Measurements from ENCODE around the gene ZBTB24. TPM values are rescaled to one million over a fixed set of nuclear protein-coding genes. Genes with fewer than 3 reads are reported as not detected.

The ZBTB24 gene
- total and polyA plus RNA-seq, 8 donors: 1.4 to 9.3 (median 2.9) TPM

- intact Hi-C loops (cut with DNase I; ENCODE audit: low total_unique reads): no loop called here
- Histone ChIP-seq H3K4me3 (no peak overlapping the region), H3K4me1 (peaks cover 12 to 28% (median 15%) of the 10 kb centered on the region in 4 donors), H3K36me3 (peaks cover 36 to 91% (median 79%) of the 10 kb centered on the region in 4 donors), H3K27me3 (no peaks in the 10 kb centered on the region), H3K9me3 (no peaks in the 10 kb centered on the region), H3K27ac (no peak overlapping the region)
- WGBS, 5 donors: 68 to 81% (median 76%) methylated on average over 6 of the region's 6 CpGs
- TF ChIP-seq EP300 (IDR thresholded peaks at IDR 0.05): no peak
- TF ChIP-seq CTCF (IDR thresholded peaks at IDR 0.05): no peak
- TF ChIP-seq POLR2AphosphoS5 (IDR thresholded peaks at IDR 0.05): no peak
- no peak for TF ChIP-seq POLR2A (IDR thresholded peaks at IDR 0.05)
- DNase-seq: no peak
Measured at GRCh38 chr6:109467696-109468095, 15.3 kb downstream of the ZBTB24 start.

- TF ChIP-seq CTCF (IDR thresholded peaks at IDR 0.05) (no peak), POLR2A (IDR thresholded peaks at IDR 0.05) (no peak), POLR2AphosphoS5 (IDR thresholded peaks at IDR 0.05) (peak in 1 of 3 donors; percentile 21), EP300 (IDR thresholded peaks at IDR 0.05) (no peak)
- 44 to 61% (median 48%) methylated on average over 7 of the region's 7 CpGs for WGBS, 5 donors
- peaks cover 31 to 88% (median 76%) of the 10 kb centered on the region in 4 donors for H3K36me3 ChIP-seq
- no peak for DNase-seq
- no peak overlapping the region for H3K4me3 ChIP-seq
- intact Hi-C loops (cut with DNase I; ENCODE audit: low total_unique reads): no loop called here
- H3K27me3 ChIP-seq: no peaks in the 10 kb centered on the region
- peaks cover 12 to 28% (median 15%) of the 10 kb centered on the region in 4 donors for H3K4me1 ChIP-seq
- H3K27ac ChIP-seq: peak overlapping the region; percentile 44 to 80 (median 65)
- H3K9me3 ChIP-seq: no peaks in the 10 kb centered on the region
Measured at GRCh38 chr6:109466212-109466923, 16.7 kb downstream of the ZBTB24 start.

DNA sequence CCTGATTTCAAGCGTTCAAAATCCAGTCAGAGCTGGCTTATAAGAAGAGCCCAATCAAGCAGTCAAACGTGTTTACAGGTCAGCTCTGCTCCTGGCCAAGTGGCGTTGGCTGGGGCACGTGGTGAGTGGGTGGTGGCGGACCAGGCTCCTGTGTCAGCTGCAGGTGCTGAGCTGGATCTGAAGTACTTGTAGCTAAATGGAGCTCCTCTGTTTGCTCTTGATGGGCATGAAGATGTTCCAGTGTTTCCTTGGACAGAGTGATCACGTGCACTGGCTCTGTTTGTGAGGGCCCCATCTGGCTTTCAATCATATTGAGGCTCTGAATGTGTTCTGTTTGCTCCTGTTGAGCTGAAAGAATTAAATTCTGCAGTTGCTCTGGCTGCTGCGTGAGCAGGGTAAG, 17.2 kb downstream of the ZBTB24 start:
- peak; percentile 66 to 79 for DNase-seq
- H3K27me3 ChIP-seq: no peaks in the 10 kb centered on the region
- WGBS, 5 donors: 34 to 60% (median 45%) methylated on average over 4 to 7 of the region's 7 CpGs

More for the DNA sequence above, 17.2 kb downstream of the ZBTB24 start:
- H3K9me3 ChIP-seq: no peaks in the 10 kb centered on the region
- no peak overlapping the region for H3K4me3 ChIP-seq
- intact Hi-C loops (cut with DNase I; ENCODE audit: low total_unique reads): no loop called here
- TF ChIP-seq CTCF (IDR thresholded peaks at IDR 0.05) (no peak), POLR2AphosphoS5 (IDR thresholded peaks at IDR 0.05) (peak in 1 of 3 donors; percentile 32)
- peak overlapping the region; percentile 44 to 80 (median 65) for H3K27ac ChIP-seq
- peaks cover 27 to 88% (median 74%) of the 10 kb centered on the region in 4 donors for H3K36me3 ChIP-seq
- peaks cover 13 to 32% (median 16%) of the 10 kb centered on the region in 4 donors for H3K4me1 ChIP-seq
